A673 (cell line): Measurements from ENCODE around the gene OTOGL.

ENCODE experiments used
- CTCF ChIP-seq: fragments of 300-800, 200-600 bp; sonication (generic); conservative IDR thresholded peaks from 2 replicates; pipeline ENCODE4 v1.5.1; 2017; ENCODE audit warnings: low read depth, mild to moderate bottlenecking, antibody characterized with exemption, low read length, moderate library complexity, mixed read lengths
- EZH2 ChIP-seq: fragments of 200-600 bp; sonication (generic); IDR thresholded peaks from 2 replicates; pipeline ENCODE4 v1.6.1; 2017; ENCODE audit warnings: borderline replicate concordance, low read depth, mild to moderate bottlenecking, mixed read lengths, antibody characterized with exemption, low read length; ENCODE audit not compliant: poor library complexity, severe bottlenecking

DNA sequence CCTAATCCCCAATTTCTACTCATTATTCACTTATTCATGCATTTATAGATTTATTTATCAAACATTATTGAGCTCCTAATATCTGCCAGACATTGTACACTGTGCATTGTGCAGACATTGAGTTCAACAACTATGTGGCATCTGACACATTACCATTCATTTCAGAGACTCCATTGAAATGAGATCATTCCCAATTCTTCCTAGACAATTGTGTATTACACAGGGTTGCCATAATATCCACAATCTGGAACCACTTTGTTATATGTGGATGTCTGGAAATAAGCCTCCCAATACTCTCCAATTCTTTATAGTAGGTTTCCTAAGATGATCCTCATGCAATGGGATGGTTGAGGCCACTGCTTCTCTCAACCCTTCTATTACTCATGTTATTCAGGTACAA lies 165.0 kb downstream of the OTOGL start:
- no peak for TF ChIP-seq CTCF
- no peak for TF ChIP-seq EZH2
